HG02678 (cell line): ENCODE data around the gene PRPF6.
"Not testable (repeated sequence)": the region's sequence is repeated elsewhere in the genome, so short reads cannot be mapped to it uniquely, and the experiment has no call there.

Experiments
- ATAC-seq: cut with Tn5 transposase; IDR thresholded peaks from one replicate; pipeline ENCODE4 v1.9.1; 2021; ENCODE audit warnings: mild to moderate bottlenecking, moderate library complexity; ENCODE audit not compliant: unreplicated experiment

Gene PRPF6

DNA sequence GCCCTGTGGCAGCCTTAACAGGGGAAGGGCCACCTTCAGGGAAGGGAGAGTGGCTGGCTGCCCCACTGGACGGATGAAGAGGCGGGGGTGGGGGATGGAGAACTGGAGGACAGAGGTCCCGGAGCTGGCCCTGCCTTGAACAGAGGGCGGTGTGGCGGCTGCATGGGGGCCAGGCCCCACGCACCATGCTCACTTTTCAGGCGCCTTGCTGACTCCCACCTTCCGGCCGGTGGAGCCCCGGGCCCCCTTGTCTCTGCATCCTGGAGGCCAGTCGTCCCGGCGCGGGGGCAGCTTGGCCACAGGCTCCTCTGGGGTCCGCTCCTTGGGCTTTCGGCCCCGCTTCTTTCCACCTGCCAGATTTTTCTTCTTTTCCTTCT, 21.2 kb upstream of the PRPF6 start:
- no peak for ATAC-seq

DNA sequence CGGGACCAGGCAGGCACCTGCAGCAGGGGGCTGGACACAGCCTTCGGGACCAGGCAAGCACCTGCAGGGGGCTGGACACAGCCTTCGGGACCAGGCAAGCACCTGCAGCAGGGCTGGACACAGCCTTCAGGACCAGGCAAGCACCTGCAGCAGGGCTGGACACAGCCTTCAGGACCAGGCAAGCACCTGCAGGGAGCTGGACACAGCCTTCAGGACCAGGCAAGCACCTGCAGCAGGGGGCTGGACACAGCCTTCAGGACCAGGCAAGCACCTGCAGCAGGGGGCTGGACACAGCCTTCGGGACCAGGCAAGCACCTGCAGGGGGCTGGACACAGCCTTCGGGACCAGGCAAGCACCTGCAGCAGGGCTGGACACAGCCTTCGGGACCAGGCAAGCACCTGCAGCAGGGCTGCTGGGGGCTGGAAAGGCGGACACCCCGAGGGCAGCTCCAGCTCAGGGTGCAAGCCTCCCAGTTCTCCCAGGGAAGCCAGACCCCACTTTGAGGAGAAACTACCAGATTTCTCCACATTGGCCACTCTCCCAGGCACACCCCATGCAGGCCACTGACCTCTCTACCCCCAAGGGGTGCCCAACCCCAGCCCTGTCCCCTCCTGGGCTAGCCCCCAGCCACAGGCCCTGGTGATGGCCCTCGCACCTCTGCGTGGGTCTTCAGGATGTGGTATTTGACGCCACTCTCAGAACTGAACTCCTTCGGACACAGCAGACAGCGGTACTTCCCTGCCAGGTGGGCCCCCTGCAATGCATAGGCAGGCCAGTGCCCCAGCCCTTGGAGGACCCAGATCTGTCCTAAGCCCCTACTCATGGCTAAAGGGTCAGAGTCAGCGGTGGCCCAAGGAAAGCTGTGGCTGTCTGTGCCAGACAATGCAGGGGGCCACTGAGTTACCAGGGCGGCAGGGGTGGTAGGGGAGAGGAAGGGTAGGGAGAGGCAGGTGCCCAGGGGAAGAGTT, 20.0 kb upstream of the PRPF6 start:
- ATAC-seq = not testable (repeated sequence)

DNA sequence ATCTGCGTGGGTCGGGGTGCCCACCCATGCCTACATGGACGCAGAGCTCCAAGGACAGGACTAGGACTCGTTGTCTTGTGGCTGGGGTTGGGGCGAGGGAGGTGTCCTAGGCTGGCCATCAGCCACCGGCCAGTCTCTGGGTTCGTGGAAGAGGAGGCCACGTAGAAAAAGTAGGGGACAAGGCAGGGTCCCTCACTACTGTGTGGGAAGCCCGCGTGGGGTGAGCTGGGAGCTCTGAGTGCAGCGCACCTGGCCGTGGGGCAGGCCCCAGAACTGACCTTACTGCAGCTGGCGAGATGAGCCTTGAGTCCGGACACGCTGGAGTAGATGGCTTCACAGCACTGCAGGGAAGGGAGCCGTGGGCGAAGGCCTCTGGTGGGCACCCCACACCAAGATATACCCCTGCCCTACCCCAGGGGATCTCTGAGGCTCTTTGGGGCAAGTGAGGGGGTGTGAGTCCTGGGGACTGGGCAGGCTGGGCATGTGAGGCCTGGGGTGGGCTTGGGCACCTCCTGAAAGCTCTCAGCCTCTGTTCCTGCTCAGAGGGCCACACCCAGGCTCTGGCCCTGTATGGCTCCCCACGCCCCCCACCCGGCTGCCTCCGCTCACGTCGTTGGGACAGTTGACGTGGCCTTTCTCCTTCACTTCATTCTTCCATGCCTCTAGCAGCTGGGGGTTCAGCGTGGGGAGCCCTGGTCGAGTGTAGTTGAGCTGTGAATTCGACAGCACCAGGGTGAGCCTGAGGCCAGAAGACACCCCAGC, 19.1 kb upstream of the PRPF6 start:
- no peak for ATAC-seq

DNA sequence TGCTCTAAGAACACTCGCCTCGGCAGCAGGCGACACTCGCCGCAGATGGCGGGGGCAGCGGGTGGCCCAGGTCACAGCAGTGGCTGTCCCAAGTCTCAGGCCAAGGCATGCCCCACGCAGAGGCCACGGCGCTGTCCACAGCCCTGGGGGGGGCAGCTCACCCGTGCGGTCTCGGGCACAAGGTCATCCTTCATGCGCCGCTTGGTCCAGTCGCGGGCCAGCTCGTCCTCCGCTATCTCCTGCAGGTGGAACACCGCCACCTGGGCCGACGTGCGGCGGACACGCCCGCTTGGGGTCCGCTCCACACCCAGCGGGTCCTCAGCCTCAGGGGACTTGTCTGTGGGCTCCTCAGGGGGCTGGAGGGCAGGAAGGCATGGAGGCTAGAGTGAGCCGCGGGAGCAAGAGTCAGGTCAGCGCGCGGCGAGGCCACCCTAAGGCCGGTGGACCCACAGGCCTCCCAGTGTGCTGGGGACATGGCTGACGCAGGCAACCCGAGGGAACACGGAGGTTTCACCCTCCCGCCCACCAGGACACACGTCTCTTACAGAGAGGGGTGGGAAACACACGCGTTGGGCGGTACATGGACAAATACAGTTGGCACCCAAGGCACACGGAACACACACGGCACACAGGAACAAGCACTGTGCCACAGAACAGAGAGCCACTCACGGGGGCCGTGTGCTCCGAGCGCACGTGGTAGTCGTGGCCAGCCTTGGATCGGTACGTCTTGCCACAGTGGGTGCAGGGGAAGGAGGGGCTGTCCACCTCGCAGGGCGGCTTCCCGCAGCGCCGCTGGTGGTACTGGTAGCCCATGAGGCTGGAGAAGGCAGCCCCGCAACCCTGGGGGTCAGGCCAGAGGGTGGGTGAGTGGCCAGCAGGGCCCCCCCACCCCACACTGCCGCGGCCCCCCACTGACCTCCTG, 18.2 kb upstream of the PRPF6 start:
- no peak for ATAC-seq

DNA sequence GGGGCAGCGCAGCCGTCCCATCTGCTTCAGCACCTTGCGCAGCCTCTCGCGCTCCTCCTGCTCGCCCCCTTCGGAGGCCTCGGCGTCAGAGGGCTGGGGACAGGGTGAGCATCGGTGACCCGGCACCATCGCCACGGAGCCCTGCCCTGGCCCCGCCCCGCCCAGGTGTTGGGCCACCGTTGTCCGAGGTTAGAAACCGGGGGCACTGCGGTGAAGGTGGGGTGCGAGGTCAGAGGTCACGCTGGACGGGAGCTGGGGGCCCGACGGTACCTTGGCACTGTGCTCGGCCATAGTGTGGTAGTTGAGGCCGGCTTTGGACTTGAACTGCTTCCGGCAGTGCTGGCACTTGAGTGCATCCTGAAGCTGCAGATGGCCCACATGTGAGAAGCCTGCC, 17.6 kb upstream of the PRPF6 start:
- no peak for ATAC-seq

DNA sequence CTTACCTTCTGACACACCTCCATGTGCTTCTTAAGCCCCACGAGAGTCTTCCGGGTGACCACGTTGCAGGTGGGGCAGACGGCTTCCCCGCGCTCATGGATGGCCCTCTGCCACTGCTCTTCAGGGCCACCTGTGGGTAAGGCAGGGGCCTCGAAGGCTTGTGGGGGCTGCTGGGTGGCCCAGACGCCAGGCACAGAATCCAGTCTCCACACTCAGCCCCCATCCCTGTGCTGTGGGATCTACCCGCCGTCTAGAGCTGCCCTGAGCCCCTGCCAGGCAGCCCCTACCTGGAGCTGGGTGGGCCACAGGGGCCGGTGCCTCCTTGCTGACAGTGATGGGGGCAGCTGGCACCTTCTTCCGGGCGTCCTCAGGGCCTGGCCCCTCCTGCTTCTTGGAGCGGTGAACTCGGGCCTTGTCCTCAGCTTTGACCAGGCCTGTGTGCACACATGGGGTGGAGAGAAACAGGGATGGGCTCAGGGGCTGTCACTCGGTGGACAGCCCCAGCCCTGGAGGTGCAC, 17.1 kb upstream of the PRPF6 start:
- ATAC-seq = no peak

DNA sequence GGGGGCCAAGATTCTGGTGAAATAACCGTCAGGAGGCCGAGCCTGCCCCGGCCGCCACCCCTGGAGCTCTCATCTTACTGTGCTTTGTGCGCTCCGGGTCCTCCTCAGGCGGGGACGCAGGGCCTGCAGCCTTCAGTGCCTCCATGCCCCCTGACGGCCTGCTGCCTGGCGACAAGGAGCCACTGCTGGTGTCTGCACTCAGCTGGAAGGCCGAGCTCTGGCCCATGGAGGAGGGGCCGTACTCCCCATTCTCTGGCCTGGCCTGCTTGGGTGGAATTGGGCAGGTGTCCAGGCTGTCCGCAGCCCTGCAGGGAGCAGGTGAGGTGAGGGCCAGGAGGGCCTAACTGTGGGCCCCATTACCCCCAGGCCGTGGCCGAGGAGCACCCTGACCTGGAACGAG, 16.5 kb upstream of the PRPF6 start:
- ATAC-seq = no peak

DNA sequence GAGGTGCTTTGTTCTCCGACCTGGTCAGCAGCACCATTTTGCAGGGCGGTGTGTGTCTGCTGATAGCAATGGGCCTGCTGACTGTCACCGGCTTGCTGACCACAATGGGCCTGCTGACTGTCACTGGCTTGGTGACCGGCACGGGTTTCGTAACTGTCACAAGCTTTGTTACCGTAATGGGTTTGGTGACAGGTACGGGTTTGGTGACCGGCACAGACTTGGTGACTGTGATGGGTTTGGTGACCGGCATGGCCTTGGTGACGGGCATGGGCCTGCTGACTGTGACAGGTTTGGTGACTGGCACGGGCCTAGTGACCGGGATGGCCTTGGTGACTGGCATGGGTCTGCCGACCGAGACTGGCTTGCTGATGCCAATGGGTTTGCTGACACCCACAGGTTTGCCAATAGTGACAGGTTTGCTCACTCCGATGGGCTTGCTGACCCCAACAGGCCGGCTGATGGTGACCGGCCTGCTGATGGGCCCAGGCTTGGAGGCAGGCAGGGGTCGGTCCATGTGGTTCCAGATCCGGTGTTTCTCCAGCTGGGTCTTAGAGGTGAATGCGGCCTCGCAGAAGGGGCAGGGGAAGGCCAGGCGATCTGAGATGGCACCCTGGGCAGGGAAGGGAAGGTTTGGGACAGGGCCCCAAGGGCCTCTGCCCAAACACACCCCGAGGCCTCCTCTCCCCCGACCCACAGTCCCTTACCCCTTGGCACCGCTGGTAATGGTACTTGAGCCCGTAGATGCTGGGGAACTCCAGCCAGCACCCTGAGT, 14.6 kb upstream of the PRPF6 start:
- ATAC-seq = no peak

DNA sequence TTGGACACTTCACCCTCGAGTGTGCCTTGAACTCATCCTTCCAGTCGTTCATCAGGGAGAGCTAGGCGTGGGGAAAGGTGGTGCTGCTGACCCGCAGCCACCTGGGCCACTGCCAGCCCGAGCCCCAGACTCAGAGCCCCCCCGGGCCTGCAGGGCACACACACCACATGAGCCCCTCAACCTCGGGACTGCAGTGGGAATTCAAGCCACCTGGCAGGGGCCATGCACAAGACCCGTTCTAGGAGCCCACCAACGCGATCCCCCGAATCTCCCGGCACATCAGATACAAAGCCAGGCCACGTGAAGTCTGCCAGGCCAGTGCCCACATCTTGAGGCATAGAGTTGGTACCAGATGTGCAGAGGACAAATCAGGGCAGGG, 14.0 kb upstream of the PRPF6 start:
- ATAC-seq = no peak

DNA sequence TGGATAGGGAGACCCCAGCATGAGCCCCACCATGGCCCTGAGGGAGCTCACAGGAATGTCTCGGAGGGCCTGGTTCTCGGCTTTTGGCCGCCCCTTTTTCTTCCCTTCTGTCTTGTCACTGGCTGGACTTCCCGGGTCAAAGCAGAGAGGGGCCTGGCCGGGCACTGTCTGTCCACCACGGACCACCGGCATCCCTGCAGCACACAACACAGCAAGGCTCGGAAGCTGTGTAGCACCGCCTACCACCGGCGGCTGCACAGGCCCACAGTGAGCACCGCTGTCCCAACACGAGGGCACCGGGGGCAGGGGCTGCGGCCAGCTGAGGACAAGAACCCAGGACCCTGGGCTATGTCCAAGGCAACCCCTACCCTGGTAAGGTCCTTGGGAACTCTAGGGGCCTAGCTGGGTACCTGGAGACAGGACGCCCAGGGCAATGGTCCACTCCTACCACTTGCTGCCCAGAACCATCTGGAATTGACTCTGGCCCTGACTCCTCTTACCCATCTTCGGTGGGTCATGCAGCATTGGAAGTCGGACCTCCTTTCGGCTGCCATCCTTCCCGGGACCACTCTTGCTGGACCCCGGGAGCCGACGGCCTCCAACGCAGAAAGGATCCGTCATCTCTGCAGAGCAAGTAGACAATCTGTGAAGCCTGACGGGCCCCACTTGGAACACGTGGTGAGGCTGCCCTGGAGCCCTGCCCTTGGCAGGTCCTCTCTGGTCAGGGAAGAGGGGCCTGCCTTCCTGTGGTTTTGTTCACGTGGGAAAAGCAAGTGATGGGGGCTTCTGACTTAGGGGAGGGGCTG, 13.4 kb upstream of the PRPF6 start:
- ATAC-seq = no peak

DNA sequence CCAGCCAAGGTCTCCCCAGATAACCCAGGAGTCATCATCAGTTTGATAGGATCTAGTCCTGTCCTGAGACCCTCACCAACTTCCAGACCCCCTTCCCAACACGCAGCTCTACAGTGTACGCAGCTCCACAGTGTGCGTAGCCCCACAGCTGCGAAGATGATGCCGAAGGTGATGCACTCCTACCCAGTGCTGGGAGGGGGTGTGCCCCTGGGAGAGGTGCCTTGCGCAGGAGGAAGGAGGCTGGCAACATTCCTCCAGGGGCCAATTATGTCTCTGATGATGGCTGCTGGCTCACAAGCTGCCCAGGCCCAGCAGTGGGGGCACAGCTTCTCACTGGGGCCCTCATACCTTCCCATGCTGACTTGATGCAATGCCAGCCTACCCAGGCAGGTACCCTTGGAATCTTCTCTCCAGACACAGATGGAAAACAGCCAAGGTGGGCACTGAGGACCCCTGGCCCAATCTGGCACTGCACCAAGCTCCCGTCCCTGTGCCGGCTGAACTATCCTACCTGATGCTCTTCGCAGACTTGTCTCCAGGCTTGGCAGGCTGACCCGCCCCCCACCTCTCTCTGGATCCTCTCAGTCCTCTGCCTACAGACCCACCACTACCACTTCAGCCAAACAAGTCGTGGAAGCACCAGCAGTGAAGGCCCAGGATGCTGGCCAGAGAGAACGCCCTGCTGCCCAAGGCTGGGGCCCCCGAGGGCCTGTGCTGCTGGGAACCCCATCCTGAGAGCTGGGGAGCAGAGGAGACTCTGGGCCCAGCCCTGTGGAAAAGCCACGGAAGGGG, 12.6 kb upstream of the PRPF6 start:
- no peak for ATAC-seq

DNA sequence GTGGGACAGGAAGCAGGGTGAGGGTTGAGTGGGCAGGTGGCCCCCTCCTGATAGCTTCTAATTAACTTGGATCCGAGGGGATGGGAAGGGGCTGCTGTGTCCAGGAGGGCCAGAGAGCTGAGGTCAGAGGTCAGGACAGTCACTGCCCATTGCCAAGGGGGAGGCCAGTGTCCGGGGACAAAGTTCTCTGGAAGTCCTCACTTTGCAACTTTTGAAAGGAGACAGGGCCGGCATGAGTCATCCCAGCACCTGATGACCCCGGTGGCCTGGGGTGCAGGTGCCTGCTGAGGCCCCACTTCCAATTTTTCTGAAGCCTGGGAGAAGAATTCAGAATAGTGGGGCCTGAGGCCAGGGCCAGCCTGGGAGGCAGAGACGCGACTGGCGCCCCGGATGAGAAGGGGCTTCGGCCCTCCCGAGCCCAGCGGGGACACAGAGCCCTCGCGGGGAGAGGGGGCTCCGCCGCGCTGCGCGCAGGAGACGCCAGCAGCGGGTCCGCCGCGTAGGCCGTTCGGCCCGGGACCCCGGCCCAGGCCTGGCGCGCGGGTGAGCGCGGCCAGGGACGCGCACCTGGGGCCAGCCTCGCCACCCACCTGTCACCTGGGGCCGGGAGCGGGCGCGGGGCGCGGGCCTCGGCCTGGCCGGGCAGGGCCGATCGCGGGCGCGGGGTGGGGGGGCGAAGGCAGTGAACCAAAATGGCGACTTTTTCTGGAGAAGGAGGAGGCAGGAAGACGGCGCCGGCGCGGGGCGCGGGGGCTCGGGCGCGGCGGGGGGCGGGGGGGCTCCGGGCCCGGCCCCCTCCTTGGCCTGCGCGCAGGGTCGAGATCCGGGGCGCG, 11.8 kb upstream of the PRPF6 start:
- no peak for ATAC-seq

DNA sequence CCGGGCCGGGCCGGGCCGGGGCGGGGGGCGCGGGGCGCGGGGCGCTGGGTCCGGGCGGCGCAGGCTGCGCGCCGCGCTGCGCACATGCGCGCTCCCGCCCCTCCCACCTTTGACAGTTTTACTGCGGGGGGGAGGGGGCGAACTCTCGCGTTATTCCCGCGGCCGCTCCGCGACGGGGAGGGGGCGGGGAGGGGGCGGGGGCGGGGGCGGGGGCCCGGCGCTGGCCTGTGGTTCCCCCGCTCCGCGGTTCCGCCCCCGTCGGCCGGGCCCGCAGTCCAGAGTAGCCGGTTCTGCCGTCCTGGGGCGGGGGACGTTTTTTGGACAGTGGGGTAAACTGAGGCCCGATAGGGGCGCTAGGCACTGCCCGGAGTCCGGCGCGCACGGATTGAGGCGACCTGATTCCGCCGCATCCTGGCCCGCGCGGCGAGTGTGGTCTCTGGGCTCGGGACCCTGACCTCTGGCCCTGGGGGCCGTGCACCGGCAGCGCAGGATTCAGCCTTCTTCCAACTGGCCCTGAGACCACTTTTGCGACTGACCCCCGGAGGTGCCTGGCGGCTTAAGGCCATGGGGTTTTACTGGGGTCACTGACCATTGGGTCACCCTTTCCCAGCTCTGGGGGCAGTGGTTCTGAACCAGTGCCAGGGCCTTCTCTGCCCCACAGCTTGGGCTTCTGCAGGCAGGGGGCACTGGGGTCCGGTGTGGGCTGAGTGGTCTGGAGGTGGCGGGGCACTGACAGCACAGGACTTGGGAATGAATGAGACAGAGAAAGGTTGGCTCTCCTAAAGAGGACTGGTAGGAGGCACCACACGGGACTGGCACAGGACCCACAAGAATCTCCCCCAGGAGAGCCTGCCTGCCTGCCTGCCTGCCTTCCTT, 10.9 kb upstream of the PRPF6 start, which contains the start of gene ZNF512B:
ZNF512B (minus strand) TSS at position 93 of the 876 bp plus-strand sequence. CDS start 1,980 bp downstream, outside the sequence.
- ATAC-seq = no peak

DNA sequence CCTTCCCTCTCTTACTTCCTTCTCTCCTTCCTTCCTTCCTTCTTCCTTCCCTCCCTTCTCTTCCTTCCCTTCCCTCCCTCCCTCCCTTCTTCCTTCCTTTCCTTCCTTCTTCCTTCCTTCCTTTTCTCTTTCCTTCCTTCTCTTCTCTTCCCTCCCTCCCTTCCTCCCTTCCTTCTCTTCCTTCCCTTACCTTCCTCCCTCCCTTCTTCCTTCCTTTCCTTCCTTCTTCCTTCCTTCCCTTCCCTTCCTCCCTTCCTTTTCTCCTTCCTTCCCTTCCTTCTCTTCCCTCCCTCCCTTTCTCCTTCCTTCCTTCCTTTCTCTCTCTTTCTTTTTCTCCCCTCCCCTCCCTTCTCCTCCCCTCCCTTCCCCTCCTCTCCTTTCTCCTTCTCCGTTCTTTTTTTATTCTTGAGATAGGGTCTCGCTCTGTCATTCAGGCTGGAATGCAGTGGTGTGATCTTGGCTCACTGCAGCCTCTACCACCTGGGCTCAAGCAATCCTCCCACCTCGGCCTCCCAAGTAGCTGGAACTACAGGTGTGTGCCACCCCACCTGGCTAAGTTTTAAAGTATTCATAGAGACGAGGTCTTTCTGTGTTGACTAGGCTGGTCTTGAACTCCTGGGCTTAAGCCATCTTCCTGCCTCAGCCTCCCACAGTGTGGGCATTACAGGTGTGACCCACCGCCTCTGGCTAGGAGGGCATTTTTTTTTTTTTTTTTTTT, 10.1 kb upstream of the PRPF6 start:
- no peak for ATAC-seq

DNA sequence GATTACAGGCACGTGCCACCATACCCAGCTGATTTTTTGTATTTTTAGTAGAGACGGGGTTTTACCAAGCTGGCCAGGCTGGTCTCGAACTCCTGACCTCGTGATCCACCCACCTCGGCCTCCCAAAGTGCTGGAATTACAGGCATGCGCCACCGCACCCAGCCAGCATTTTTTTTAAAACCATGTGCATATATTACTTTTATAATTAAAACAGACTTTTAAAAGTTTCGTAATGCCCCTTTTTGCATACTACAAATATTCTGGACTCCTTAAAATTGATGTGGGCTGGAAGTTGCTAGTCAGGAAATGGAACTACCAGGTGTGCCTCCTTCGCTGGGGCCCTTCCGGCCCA, 9.0 kb upstream of the PRPF6 start:
- not testable (repeated sequence) for ATAC-seq
